D721Med (cell line): ENCODE measurements around the gene KLF17.

ENCODE experiments used
- DNase-seq: peaks from one replicate; pipeline ENCODE4 v3.0.0; 2011; ENCODE audit warnings: low spot score; ENCODE audit not compliant: insufficient read length
- FAIRE-seq: peaks from 2 replicates; lab custom pipeline; 2011; peaks lifted over from hg19 to GRCh38; lab: Jason Lieb, UNC
- CTCF ChIP-seq: IDR thresholded peaks from 2 replicates; pipeline ENCODE4 v1.5.1; 2012; ENCODE audit warnings: mild to moderate bottlenecking, control low read depth; ENCODE audit not compliant: insufficient read depth; ENCODE audit errors: missing control alignments

The KLF17 gene

DNA sequence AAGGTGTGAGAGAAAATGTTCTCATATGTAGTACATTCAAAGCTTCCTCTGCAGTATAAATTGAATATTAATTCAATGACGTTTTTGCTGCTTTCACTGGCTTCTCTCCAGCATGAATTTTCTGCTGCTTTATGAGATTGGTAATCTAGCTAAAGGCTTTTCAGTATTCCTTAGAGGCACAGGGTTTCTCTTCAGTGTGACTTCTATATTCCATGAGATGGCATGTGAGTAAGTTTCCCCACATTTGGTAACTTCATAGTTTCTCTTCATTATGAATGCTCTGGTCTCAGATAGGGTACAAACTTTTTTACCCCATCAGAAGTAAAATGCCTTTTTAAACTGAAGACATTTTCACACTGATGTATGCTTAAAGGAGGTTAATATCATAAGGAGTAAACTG, 33.2 kb downstream of the KLF17 start:
- FAIRE-seq (no peak), DNase-seq (no peak)
- no peak for TF ChIP-seq CTCF

DNA sequence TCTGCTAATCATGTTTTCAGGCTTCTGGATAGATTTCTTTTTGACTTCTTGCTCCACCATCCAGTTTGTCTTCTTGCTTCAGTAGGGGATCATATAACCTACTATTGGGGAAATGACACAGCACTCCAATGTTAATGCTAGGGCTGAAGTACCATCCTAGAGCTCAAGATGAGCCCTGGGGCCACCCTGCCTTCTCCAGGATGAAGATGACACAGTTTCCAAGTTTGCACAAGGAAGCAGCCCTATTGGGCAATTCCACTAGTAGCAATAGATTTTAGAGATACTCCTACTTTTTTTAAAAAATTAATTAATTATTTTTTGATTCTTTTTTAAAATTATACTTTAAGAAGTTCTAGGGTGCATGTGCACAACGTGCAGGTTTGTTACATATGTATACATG, 34.1 kb downstream of the KLF17 start:
- no peak for DNase-seq
- no peak for TF ChIP-seq CTCF

DNA sequence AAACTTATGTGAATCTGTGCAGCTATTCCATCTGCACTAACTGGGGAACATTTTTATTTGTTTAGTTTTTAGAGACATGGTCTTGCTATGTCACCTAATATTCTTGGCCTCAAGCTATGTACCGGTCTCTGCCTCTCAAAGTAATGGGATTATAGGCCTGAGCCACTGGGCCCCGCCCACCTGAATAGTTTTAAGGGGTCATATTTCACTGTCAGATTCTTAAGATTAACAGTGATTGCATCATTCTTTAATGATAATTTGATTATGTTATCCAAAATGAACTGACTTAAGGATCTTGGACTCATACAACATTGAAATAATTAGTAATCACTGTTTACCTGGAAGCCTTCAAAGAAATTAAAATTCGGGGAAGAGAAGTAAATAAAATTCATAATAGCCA, 35.4 kb downstream of the KLF17 start:
- no peak for TF ChIP-seq CTCF
- peak; percentile 77 for FAIRE-seq
- DNase-seq = no peak

More for the DNA sequence above, 34.1 kb downstream of the KLF17 start:
- no peak for FAIRE-seq

DNA sequence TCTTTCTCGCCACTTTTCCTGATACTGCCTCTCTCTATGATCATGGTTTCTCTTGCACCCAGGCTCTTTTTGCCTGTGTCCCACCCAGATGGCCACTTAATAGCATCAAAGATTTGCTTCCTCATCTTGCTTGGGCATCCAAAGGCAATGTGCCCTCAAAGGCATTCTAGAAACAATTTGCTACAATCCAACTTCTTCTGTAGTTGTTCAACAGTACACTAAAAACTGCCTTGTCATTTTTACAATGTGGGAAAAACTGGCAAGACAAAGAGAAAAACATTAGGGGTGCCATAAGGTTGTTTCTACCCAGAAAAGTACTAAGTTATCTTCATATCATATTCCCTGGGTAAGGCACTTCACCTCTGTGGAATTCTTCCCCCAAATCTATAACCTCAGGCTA, 39.3 kb downstream of the KLF17 start:
- TF ChIP-seq CTCF = no peak
- DNase-seq (no peak), FAIRE-seq (no peak)

DNA sequence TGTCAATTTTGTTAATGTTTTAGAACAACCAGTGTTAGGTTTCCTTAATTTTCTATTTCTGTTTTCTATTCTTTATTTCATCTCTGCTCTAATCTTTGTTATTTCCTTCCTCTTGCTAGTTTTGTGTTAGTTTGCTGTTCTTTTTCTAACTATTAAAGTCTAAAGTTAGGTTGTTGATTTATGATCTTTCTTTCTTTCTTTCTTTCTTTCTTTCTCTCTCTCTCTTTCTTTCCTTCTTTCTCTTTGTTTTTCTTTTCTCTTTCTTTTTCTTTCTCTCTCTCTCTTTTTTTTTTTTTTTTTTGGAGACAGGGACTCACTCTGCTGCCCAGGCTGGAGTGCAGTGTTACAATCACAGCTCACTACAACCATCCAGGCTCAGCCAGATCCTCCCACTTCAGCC, 40.2 kb downstream of the KLF17 start:
- FAIRE-seq (no peak), DNase-seq (no peak)
- no peak for TF ChIP-seq CTCF

DNA sequence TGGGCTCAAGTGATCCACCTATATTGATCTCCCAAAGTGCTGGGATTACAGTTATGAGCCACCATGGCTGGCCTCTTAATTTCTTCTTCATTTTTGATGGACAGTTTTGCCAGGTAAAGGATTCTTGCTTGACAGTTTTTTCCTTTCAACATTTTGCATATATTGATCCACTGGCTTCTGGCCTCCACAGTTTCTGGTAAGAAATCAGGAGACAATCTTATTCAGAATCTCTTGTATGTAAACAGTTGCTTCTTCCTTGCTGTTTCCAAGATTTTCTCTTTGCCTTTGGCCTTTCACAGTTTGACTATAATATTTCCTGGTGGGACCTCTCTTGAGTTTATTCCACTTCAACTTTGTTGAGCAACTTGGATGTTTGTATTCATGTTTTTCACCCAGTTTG, 42.9 kb downstream of the KLF17 start:
- no peak for TF ChIP-seq CTCF
- DNase-seq = no peak
- no peak for FAIRE-seq

DNA sequence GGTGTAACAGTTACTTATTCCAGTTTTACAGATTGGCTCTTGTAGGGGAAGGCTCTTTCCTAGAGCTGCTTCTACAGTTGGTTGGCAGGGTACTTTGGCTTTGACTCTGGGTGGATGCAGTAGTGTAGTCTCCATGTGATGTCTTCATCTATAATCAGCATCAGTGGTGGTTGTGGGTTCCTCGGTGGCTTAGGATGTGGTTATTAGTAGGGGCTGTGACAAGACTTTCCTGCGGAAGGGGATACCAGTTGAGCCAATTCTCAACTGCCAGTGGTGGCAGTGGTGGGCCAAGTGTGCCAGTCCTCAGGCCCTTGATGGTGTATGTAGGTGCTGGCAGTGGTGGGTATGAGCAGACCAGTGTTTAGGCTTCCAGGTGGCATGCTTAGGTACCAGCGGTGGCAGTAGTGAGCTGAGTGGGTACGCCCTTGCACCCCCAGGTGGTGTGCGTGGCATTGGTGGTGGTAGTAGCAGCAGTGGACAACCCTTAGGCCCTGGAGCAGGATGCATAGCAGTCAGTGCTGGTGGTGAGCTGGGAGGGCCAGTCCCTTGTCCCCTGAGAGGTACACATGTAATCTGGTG, 50.0 kb downstream of the KLF17 start:
- no peak for FAIRE-seq
- no peak for DNase-seq
- no peak for TF ChIP-seq CTCF
